GM21529 (cell line): Measurements from ENCODE around the gene ACBD4.

Experiments
- ATAC-seq: cut with Tn5 transposase; IDR thresholded peaks from one replicate; pipeline ENCODE4 v1.9.1; 2021; ENCODE audit not compliant: unreplicated experiment

ACBD4 gene

DNA sequence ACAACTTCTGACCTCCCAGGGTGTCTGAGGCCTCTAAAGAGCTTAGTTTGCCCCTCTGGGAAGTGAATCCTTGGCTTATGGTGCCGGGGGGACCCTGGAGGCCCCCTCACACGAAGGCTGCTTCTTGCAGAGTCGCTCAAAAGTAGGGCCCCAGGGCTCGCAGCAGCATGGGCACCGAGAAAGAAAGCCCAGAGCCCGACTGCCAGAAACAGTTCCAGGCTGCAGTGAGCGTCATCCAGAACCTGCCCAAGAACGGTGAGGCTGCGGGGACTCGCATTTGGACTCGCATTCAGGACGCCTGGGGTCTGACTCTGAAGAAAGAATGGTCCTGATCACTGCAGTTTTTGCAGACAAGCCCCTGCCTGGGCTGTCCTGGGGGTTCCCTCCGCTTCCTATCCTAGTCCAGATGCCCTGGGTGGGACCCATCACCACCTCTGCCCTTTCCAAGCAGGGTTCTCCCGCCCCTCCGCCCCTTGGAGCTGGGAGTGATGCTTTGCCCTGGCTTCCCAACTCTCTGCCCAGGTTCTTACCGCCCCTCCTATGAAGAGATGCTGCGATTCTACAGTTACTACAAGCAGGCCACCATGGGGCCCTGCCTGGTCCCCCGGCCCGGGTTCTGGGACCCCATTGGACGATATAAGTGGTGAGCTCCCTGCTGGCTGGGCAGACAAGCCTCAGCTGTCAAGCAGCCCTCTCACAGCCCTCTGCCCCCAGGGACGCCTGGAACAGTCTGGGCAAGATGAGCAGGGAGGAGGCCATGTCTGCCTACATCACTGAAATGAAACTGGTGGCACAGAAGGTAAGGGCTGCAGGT is 698 bp downstream of the ACBD4 start:
- no peak for ATAC-seq

DNA sequence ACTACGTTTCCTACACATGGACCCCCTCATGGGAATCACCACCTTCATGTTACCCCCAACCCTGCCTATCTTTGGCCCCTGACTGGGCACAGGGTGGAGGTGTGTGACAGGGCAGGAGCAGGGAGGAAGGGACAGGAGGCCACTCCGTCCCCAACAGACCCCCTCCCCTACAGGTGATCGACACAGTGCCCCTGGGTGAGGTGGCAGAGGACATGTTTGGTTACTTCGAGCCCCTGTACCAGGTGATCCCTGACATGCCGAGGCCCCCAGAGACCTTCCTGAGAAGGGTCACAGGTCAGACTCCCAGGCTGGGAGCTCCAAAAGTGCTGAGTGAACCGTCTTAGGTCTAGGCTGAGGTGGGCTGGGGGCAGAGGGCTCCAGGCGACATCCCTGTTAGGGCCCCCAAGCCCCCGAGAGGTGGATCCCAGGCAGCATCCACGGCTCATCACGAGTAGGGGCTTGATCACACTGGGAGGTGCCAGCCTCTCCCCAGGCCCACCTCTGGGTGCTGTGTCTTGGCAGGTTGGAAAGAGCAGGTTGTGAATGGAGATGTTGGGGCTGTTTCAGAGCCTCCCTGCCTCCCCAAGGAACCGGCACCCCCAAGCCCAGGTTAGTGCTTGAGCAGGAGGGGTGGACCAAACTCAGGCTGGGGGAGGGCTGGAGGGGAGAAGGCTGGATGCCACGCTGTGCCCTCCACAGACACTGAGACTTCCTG is 1.5 kb downstream of the ACBD4 start:
- no peak for ATAC-seq

GRCh38 chr17:45137561-45138305 is 2.2 kb downstream of the ACBD4 start:
- no peak for ATAC-seq

DNA sequence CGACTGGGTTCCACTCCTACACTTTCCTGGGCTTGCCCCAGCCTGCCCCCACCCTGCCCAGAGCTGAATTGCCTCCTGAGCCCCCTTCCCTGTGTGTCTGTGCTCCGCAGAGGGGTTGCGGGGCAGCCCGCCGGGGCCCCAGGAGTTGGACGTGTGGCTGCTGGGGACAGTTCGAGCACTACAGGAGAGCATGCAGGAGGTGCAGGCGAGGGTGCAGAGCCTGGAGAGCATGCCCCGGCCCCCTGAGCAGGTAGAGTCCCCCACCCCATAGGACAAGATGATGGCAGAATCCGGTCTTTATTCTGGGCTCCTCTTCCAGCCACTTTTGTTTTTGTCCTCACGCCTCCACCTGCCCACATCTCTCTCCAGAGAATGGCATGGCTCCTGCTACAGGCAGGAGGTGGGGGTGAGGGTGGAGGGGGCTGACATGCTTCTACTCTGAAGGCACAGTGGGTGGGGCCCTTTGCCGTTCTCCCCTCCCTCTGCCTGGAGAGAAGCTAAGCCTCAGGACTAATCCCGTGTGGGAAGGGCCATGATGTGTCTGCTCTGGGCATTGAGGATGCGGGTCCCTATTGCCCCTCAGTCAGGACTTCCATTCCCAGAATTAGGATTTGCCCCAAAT is 3.5 kb downstream of the ACBD4 start:
- ATAC-seq, result no peak

DNA sequence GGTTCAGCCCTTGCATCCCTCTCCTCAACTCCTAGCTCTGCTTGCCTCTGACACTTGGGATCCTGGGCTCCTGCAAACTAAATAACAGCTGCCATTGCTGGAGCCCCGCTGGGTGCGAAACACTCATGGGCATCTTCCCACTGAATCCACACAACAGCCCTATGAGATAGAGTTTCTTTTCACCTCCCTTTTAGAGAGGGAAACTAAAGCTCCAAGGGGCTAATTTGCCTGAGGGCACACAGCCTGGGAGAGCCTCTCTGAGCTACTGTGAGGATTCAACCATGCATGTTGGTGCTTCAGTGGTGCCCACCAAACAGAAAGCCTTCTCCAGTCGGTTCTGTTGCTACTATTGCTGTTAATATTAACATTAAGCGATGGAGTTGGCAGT is 4.0 kb downstream of the ACBD4 start:
- ATAC-seq, result no peak

DNA sequence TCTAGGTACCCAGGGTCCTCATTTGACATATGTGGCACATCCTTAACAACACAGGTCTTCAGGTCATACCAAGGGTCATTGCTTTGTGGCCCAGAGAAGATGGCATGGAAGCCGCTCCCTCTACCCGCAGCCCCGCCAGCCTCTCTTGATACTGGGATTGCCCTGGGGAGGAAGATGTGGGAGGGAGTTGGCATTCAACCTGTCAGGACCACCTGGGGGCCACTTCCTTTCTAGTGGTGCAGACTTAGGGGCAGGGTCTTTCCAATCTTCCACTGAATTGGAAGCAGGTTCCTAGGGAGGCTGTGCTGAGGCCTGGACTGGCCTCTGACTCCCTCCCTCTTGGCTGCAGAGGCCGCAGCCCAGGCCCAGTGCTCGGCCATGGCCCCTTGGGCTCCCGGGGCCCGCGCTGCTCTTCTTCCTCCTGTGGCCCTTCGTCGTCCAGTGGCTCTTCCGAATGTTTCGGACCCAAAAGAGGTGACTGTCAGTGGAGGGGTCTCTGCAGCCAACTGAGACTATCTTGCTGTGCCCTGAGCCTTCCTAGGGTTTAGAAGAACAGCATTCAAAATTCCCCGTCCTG is 7.7 kb downstream of the ACBD4 start:
- no peak for ATAC-seq

- no peak for ATAC-seq
These were observed 8.3 kb downstream of the ACBD4 start for GRCh38 chr17:45143767-45144198.

DNA sequence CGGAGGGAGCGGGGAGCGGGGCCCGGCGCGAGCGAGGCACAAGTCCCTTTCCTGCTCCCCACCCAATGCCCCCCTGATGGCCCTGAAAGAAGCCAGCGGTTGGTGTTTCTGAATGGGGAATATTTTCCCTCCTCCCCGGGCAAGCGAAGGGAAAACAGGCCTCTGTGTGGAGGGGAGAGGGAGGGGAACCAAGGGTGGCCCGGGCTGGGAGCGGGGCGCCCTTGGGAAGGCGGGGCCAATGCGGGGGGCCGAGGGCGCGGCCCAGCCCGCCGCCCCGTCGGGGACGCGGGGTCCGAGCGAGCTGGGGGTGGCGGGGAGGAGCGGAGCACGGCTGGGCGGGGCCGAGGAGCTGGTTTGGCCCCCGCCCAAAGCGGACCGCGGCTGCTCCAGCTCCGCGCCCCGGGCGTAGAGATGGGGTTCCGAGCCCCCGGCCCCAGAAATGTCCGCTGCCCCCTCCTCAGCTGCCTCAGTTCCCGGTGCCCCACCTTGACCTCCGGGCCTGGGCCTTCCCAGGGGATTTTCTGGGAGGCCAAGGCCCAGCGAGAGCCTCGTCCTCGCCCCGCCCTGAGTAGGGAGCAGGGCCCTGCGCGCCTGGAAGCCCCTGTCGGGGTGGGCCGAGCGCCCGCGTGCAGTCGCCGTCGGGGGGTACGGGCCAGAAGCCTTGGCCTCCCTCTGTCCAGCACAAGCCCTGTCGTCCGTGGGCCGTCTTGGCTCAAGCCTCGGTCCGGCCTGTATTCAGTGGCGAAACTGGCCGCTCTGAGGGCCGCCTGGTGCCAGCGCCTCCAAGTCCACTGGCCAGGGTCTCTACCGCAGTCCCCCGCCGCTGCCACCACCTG is 8.9 kb downstream of the ACBD4 start:
- no peak for ATAC-seq

DNA sequence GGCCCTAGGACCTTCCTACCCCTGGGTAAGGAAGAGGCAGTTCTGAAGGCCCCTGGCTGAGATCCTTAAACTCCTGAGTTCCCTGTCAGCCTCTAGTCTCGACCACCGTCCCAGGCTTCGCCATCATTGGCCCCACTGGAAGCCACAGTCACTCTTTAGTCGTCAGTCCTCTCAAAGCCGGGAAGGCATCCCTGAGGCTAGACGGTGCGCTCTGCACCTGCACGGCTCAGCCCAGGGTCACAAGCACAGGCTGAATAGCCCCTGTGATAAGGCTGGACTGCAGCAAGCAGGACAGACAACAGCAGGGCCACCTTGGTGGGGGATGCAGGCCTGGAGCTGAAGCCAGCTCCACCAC is 9.5 kb downstream of the ACBD4 start:
- ATAC-seq, result no peak

GRCh38 chr17:45146166-45146565 is 10.7 kb downstream of the ACBD4 start:
- no peak for ATAC-seq

GRCh38 chr17:45146592-45146889 is 11.1 kb downstream of the ACBD4 start:
- no peak for ATAC-seq

DNA sequence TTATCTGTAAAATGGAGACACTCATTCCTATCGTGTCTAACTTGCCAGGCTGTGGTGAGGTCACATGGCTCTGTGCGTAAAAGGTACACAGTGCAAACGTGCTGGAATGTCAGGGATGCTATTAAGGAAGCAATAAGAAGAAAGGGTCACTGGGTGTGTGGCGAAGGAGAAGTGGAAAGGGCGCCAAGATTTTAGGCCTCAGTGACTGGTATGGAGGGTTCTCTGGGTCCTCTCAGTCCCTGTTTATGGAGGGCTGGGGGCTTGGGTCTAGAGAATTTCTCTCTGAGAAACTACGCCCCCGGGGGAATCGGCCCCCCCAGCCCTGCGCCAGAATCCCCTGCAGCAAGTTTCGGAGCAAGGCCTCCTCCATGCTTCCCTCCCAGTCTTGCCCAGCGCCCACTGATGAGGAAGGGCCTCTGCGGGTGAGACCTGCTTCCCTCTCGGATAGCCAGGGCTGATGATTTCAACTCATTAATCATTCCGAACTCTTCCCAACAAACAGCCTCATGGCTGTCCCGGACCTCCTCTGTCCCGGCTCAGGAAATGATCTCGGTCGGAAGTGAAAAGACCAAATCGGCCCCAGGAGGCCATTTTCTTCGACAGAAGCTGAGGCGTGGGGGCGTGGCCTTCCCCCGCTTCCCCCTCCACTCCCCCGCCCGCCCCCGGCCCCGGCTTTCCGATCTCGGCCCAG is 11.5 kb downstream of the ACBD4 start:
- no peak for ATAC-seq

DNA sequence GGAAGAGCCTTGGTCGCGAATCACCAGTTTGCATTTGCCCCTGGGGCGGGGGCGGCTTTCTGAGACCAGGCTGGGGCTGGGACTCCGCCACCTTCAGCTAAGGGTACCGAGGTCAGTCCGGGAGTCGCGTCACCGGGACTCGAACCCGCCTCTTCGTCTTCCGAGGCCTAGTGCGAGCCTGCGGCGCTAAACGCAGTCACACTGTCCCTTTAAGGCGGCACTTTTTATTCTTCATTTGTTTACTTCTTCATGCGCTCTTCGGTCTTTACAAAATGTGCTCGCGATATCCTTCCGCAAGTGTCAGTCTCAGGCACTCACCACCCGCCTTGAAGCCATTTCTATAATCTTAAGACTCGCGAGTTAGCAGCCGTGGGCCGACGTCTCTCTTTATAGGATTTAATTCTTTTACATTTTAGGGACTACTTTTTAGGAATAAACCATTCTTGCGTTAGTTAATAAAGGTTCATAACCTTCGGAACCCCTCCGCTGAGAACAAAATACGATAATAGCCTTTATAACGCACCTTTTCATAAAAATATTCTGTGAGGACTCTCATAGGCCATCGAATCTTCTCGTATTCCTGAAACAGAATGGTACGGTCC is 12.2 kb downstream of the ACBD4 start:
- ATAC-seq, result no peak

GRCh38 chr17:45148183-45149036 is 12.9 kb downstream of the ACBD4 start, which contains the start of gene HEXIM1:
Gene HEXIM1 (plus strand): TSS chr17:45148475. CDS start chr17:45149191, 716 bp downstream.
- ATAC-seq, result peak; percentile 57

DNA sequence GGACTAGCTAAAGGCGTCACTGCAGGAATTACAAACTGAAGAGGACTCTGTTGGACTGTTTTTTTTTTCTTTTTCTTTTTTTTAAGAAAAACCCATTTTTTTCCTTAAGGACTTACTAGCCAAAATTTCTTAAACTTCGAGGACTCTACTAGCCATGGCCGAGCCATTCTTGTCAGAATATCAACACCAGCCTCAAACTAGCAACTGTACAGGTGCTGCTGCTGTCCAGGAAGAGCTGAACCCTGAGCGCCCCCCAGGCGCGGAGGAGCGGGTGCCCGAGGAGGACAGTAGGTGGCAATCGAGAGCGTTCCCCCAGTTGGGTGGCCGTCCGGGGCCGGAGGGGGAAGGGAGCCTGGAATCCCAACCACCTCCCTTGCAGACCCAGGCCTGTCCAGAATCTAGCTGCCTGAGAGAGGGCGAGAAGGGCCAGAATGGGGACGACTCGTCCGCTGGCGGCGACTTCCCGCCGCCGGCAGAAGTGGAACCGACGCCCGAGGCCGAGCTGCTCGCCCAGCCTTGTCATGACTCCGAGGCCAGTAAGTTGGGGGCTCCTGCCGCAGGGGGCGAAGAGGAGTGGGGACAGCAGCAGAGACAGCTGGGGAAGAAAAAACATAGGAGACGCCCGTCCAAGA is 13.7 kb downstream of the ACBD4 start:
- peak; percentile 37 for ATAC-seq

- ATAC-seq, result no peak
These were observed 14.5 kb downstream of the ACBD4 start for GRCh38 chr17:45149669-45150664.
